Right renal pelvis (tissue), 4 donors: Measurements from ENCODE around the gene POLR1A. TPM values are rescaled to one million over a fixed set of nuclear protein-coding genes. Genes with fewer than 3 reads are reported as not detected.

ENCODE experiments used
- DNase-seq, 4 donors: peaks; one replicate each; pipeline ENCODE4 v3.0.0-alpha.2; 2013; ENCODE audit warnings: low read depth in 4 of 4, low spot score in 3 of 4, missing footprints in 1 of 4
- polyA plus RNA-seq, 4 donors: library from polyadenylated mRNA; unstranded; fragments of 120-200 nt; gene quantifications; one replicate each; pipeline ENCODE4 v1.2.1, GENCODE V29; 2013; ENCODE audit not compliant: insufficient read length in 4 of 4

POLR1A gene
- polyA plus RNA-seq, 4 donors: 18.7 to 22.5 (median 19.8) TPM

- DNase-seq: no peak
Observed at GRCh38 chr2:86039178-86039962, 66.3 kb downstream of the POLR1A start.

DNA sequence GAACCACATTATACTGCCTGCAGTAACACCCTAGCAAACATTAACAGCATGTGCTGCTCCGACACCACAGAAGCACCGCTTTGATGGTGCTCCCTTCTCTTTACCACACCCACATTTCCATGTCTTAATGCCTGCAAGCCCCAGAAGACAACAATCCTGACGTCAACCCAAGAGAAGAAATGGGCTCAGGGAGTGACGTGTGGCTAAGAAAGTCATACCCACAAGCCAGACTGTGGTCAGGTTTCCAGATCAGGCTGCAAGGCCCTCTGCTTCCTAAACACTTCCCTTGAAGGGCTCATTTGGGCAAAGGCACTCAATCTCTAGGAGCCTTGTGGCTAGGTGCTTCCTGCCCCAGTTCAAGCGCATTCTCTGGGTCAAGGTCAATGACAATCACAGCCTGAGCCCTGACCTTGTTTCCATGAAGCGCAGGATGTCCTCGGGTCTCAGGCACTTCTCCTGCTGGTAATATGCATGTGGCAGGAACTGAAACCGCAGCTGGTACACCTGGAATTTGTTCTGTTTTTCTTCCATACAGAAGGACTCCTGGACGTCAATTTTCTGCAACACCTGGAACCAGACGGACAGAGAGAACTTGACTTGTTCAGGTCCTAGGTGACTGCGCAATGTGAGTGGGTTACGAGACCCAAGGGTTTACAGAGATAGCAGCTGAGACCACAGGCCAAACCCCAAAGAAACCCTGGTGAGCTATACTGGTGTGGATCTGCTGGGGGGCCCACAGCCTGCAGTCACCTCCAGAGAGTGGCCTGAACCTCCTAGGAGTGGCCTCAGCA, 67.2 kb downstream of the POLR1A start:
- peak in 1 of 4 donors; percentile 25 for DNase-seq

- no peak for DNase-seq
Observed at GRCh38 chr2:86037795-86038192, 67.9 kb downstream of the POLR1A start.

- DNase-seq: peak in 3 of 4 donors; percentile 42 to 52 (median 45)
Observed at GRCh38 chr2:86037141-86037794, 68.4 kb downstream of the POLR1A start.

- DNase-seq: peak in 1 of 4 donors; percentile 22
Observed at GRCh38 chr2:86036669-86037138, 69.0 kb downstream of the POLR1A start.

DNA sequence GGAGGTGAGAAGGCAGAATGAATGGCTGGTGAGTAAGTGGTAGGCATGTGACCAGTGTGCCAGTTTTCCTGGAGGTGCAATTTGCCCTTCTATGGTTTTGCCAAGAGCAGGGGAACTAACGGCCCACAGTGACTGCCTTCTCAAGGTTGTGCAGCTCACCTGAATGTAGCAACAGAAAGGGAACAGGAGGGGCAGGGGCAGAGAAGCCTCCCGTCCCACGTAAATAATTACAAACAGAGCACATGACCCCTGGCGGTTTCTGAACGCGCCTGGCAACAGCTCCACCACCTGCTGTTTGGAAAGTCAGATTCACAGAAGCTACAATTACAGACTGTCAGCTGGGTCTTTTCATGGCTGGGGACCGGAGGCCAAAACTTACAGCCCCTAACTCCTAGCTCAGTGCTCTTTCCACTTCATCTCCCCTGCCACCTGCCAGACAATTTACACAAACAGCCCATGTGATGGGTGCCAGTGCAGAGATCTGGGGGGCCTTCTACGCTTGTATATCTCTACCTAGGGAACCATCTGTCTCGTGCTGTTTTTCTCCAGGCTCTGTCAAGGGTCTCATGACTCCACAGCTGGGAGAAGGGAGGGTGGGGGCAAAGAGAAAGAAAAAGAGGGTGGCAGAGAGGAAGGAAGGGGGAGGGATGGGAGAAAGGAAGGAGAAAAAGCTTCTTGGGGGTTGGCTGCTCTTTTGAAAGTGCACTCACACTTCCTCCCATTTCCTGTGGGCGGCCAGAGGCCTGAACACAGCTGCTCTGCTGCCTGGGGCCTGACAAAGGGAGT, 69.6 kb downstream of the POLR1A start:
- DNase-seq: peak; percentile 31 to 63 (median 52)

DNA sequence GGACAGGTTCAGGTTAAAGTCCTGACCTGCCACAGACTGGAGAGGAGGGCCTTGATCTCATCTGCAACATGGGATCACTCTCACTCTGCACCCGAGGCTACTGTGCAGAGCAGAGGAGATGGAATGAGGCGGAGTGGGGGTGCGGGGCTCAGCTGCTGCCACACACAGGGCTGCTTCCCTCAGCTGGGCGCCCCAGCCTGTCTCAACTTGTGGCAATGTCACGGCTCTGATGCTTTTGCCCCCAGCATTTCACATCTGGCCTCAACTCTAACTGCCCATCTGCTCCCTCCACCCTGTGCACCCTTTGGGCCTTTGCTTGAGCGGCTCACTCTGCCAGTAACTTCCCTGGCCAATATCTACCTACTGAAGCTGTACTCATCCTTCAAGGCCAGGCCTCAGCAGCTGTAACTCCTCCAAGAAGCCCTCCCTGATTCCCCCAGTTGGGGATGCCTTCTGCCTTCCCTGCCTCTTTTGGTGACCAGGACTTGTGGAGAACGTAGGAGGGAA, 70.3 kb downstream of the POLR1A start:
- DNase-seq: no peak

GRCh38 chr2:86033751-86034692, 71.7 kb downstream of the POLR1A start:
- no peak for DNase-seq

GRCh38 chr2:86032861-86033595, 72.7 kb downstream of the POLR1A start:
- no peak for DNase-seq

GRCh38 chr2:86031606-86032005, 74.1 kb downstream of the POLR1A start:
- DNase-seq: no peak

GRCh38 chr2:86031151-86031550, 74.5 kb downstream of the POLR1A start:
- no peak for DNase-seq

DNA sequence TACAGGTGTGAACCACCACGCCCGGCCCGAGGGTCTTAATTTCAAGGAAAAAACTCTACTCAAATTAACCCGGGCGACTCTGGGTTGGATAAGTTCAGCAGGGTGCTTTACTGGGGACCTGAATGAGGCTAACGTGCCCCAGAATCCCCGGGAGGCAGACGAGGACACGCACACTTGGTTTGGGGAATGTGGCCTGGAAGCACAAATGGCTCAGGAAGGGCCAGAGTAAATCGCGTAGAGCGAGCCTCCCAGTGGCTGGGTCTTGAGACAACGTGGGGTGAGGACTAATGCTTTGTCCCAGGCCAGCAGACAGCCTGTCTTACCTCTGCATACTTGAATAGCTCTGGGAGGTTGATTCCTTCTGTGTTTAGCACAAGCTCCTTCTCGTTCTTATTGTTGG, 75.8 kb downstream of the POLR1A start:
- no peak for DNase-seq

- no peak for DNase-seq
Observed at GRCh38 chr2:86028766-86029381, 76.8 kb downstream of the POLR1A start.

GRCh38 chr2:86027922-86028765, 77.5 kb downstream of the POLR1A start:
- no peak for DNase-seq

- no peak for DNase-seq
Observed at GRCh38 chr2:86027196-86027921, 78.3 kb downstream of the POLR1A start.

DNA sequence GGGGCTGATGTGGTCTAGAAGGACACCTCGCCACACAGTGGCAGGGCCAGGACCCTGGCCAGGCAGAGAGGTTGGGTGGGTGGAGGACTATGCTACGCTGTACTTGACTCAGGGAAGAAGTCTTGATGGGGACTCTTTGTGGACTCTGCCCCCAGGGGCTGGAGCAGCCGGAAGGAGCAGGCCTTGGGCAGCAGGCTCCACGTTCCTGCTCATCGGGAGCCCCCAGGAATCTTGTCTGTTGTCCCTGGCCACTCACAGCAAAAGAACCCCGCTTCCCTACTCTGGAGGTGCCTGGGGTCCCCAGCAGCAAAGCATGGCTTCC, 79.0 kb downstream of the POLR1A start:
- DNase-seq: no peak
